GM20000 (cell line): ENCODE data around the gene ST6GALNAC6.

Experiments
- DNase-seq: peaks from one replicate; pipeline ENCODE4 v3.0.0; 2012; ENCODE audit warnings: low spot score
- TF ChIP-seq, protein P1 (sequence below): IDR thresholded peaks from 2 replicates; pipeline ENCODE4 v1.5.1; 2012; ENCODE audit warnings: mild to moderate bottlenecking, control low read depth; ENCODE audit errors: extremely low read depth, missing control alignments

Gene ST6GALNAC6

DNA sequence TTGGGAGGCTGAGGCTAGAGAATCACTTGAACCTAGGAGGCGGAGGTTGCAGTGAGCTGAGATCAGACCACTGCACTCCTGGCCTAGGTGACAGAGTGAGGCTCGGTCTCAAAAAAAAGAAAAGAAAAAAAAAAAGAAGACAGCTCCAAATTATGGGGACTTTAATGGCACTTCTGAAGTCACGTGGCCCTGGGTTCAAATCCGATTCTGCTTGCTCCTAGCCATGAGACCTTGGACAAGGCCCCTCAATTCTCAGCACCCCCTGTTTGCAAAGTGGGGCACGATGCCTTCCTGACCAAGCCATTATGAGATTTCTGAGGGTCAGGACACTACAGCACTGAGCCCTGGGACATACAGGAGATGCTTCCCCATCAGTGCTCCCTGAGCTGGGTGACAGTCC is 43.9 kb downstream of the ST6GALNAC6 start:
- TF ChIP-seq, protein P1, sequence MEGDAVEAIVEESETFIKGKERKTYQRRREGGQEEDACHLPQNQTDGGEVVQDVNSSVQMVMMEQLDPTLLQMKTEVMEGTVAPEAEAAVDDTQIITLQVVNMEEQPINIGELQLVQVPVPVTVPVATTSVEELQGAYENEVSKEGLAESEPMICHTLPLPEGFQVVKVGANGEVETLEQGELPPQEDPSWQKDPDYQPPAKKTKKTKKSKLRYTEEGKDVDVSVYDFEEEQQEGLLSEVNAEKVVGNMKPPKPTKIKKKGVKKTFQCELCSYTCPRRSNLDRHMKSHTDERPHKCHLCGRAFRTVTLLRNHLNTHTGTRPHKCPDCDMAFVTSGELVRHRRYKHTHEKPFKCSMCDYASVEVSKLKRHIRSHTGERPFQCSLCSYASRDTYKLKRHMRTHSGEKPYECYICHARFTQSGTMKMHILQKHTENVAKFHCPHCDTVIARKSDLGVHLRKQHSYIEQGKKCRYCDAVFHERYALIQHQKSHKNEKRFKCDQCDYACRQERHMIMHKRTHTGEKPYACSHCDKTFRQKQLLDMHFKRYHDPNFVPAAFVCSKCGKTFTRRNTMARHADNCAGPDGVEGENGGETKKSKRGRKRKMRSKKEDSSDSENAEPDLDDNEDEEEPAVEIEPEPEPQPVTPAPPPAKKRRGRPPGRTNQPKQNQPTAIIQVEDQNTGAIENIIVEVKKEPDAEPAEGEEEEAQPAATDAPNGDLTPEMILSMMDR, result no peak
- DNase-seq, result no peak

DNA sequence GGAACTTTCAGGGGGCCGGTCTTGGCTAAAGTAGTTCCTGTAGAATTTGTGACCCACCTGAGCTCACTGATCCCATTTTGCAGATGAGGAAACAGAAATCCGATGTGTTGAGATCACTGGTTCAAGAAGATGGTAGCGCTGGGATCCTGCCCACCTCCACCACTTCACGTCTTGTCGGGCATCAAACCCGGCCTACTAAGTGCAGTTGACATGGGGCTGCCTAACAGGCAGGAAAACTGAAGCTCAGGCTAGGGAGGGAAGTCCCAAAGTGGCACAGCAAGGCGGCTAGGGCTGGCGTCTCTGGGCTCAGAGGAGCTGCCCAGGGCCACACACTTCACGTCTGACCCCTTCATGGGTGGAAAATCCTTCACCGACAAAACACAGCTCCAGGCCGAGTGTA is 44.4 kb downstream of the ST6GALNAC6 start:
- DNase-seq, result no peak
- TF ChIP-seq, protein P1, result no peak

DNA sequence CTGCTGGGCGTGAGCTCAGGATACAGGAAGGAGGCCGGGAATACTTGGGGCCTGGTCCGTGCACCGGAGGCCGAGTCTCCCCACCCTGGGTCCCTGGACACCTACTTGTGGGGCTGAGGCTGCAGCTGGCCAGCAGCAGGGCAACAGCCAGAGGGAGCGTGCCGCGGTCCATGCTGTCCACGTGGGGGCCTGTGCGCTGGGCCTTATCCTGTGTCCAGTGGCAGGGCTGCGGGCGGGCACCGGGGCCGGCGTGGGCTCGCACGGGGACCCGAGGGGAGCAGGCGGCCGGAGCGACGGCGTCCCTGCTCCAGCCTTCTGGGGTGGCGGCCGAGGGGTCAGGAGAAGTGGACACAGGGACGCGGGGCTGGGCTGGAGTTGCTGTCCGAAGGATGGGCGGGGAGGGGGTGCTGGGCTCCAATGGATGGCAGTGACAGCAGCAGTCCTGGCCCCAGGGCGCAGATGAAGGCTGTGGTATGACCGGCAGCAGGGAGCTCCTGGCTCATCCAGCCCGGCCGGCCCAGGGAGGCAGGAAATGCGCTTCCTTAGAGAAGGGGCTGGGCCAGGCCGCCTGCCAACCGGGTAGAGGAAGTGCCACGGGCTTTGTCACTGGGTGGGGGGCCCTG is 45.1 kb downstream of the ST6GALNAC6 start, which contains the start of gene ENG:
Gene ENG (minus strand): TSS at position 475 of the 623 bp plus-strand sequence. CDS start 303 bp downstream, at position 172.
- no peak for DNase-seq
- TF ChIP-seq, protein P1, result no peak

DNA sequence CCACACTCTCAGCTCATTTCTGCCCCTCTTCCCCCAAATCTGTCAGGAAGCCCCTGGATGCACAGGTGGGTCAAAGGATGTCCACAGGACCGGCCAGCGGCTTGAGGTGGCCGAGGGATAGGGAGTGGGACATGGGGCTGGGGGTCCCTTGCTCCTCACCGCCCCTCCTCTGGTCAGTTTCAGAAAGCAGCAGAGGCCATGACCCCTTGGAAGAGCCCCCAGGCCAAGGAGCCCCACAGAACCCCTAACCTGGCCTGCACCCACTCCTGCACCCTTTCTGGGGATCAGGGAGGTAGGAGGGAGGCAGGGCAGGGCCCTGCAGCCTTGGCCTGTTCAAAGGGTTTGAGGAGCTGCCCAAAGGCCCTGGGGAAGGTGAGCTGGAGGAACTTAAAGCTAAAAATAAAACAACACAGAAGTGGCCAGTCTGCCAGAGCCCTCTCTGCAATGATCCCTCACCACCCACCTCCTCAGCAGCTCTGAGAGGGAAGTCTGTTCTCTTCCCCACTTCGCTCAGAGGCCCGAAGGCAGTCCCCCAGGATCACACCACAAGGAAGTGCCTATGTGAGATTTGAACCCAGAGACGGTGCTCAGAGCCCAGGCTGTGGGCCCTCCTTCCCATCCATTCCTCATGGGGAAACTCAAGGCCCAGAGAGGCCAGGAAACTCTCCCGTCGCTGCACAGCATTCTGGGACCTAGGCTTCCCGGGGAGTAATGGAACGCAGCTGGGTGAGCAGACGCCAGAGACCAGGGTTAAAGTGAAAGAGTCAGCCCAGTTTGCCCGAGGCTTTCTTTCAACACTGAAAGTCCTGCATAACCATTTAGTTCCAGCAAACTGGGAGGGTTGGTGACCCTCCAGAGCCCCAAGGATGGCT is 45.9 kb downstream of the ST6GALNAC6 start:
- no peak for DNase-seq
- TF ChIP-seq, protein P1, result no peak

DNA sequence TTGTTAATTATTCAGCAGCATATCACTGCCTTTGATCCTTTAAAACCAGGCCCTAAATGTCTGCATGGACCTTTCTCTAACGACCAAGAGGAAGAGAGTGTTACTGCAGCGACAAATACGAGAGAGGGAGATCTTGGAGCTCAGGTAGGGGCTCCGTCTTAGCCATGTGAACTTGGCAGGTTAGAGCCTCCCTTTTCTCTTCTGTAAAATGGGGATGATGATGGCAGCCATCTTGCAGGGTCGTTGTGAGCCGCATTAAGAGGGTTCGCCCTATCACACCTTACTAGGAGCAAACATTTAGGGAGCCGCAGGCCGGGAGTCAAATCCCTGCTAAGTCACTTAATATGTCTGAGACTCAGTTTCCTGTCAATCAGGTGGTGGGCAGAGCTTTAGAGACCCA is 46.6 kb downstream of the ST6GALNAC6 start:
- TF ChIP-seq, protein P1, result no peak

DNA sequence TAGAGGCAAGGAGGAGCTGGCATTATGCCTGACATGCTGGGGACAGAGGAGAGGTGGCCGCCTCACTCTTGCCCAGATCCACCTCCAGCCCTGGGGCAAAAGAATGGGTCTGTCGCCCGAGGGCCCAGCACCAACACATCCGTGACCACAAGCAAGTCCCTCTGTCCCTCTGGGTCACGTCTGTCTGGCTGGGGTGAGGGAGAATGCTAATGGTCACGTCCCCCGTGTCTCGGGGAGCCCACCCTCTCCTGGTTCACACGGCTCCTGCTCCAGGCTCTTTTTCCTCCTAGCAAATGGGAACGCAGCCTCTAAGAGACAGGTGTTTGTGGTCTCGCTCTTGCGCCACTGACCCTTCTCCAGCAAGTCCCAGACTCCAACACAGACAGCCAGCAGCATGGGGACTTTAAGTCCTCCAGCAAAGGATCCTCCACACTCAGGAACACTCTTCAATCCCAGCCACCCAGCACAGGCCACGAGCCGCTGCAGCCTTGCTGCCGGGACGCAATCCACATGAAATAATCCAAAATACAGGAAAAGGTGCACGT is 49.0 kb downstream of the ST6GALNAC6 start:
- TF ChIP-seq, protein P1, result no peak
- no peak for DNase-seq

More for the DNA sequence above, 46.6 kb downstream of the ST6GALNAC6 start:
- DNase-seq, result no peak

DNA sequence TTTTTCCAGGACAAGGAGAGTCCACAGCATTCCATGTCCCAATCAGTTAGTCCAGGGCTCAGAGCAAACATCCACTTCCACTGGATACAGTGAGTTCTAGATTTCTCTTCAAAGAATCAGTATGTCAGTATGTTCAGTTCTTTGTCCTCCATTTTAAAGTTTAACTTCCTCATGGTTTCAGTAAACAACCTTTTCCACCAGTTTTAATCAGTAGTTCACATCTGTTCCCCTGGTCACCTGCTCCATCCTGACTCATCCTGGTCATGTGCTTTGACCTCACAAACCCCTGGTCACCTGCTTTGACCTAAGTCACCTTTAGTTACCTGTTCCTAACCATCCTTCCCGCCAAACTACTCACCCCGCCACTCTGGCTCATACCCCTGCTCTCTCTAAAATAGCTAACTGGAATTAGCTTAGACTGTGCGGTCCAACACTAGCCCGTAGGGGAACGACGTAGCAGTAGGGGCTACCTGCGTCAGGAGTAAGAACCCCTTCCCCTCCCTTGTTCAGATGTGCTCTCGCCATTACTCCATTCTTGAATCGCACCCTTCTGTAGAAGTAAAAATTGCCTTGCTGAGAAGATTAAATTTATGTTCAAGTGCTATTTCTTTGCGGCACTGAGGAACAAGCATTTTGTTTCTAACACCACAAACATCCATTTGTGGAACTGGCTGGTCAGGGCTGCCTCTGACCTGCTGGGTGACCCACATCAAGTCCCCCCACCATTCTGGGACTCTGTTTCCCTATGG is 50.5 kb downstream of the ST6GALNAC6 start:
- no peak for DNase-seq
- TF ChIP-seq, protein P1, result no peak
